Measurements from ENCODE around the gene CYCS. TPM values are rescaled to one million over a fixed set of nuclear protein-coding genes. Genes with fewer than 3 reads are reported as not detected.
"Not testable (repeated sequence)": the region's sequence is repeated elsewhere in the genome, so short reads cannot be mapped to it uniquely, and the experiment has no call there.

The CYCS gene
- polyA plus RNA-seq (ENCODE audit: low read depth in 6 of 6) = 100 to 1,000 TPM; 126 to 139 (median 131) TPM

GRCh38 chr7:25125137-25125946 is at the start of gene CYCS:
TSS of gene CYCS (minus strand) at chr7:25125260. CDS start at chr7:25124119, 1,141 bp downstream.
- Mint-ChIP-seq H3K9me3 (no peaks in the 10 kb centered on the region), H3K4me3 (peak within 1 kb of the TSS; percentile 93 to 100 (median 98)), H3K27ac (peak within 1 kb of the TSS; percentile 99 to 100 (median 100)), H3K4me1 (peaks cover 18 to 26% (median 19%) of the 10 kb centered on the region in 3 donors), H3K27me3 (no peaks in the 10 kb centered on the region), H3K36me3 (peaks cover 10 to 11% of the 10 kb centered on the region in 2 donors)
- DNase-seq = peak; percentile 98
- ATAC-seq (ENCODE audit: low read depth in 2 of 2) = peak; percentile 86 to 89

- no peak for DNase-seq
- ATAC-seq (ENCODE audit: low read depth in 2 of 2) = no peak
- H3K4me3 Mint-ChIP-seq = no peak overlapping the region
- H3K27ac Mint-ChIP-seq = no peak overlapping the region
- peaks cover 17 to 21% of the 10 kb centered on the region in 2 donors for H3K36me3 Mint-ChIP-seq
- H3K9me3 Mint-ChIP-seq = peaks cover 0 to 5% (median 0%) of the 10 kb centered on the region in 7 donors
- H3K27me3 Mint-ChIP-seq = no peaks in the 10 kb centered on the region
- H3K4me1 Mint-ChIP-seq = peaks cover 0 to 19% (median 16%) of the 10 kb centered on the region in 3 donors
Measured at GRCh38 chr7:25173184-25173583, 48.1 kb upstream of the CYCS start.

GRCh38 chr7:25171516-25171915 is 46.5 kb upstream of the CYCS start:
- H3K36me3 Mint-ChIP-seq = peaks cover 13 to 21% of the 10 kb centered on the region in 2 donors
- H3K4me3 Mint-ChIP-seq = no peak overlapping the region

GRCh38 chr7:25171071-25171470 is 46.0 kb upstream of the CYCS start:
- Mint-ChIP-seq H3K27me3 (no peaks in the 10 kb centered on the region), H3K4me1 (peaks cover 0 to 16% (median 11%) of the 10 kb centered on the region in 3 donors), H3K4me3 (no peak overlapping the region), H3K9me3 (peaks cover 0 to 5% (median 0%) of the 10 kb centered on the region in 7 donors), H3K27ac (no peak overlapping the region), H3K36me3 (peaks cover 13 to 21% of the 10 kb centered on the region in 2 donors)
- no peak for ATAC-seq (ENCODE audit: low read depth in 2 of 2)
- no peak for DNase-seq

More at GRCh38 chr7:25171516-25171915, 46.5 kb upstream of the CYCS start:
- DNase-seq (no peak), ATAC-seq (ENCODE audit: low read depth in 2 of 2) (no peak)
- Mint-ChIP-seq H3K27ac (no peak overlapping the region), H3K9me3 (peaks cover 0 to 5% (median 0%) of the 10 kb centered on the region in 7 donors), H3K27me3 (no peaks in the 10 kb centered on the region), H3K4me1 (peaks cover 0 to 16% (median 11%) of the 10 kb centered on the region in 3 donors)

- no peak for ATAC-seq (ENCODE audit: low read depth in 2 of 2)
- Mint-ChIP-seq H3K27ac (no peak overlapping the region), H3K36me3 (peaks cover 13 to 24% of the 10 kb centered on the region in 2 donors), H3K9me3 (peaks cover 0 to 5% (median 0%) of the 10 kb centered on the region in 7 donors), H3K27me3 (no peaks in the 10 kb centered on the region), H3K4me3 (no peak overlapping the region), H3K4me1 (peaks cover 0 to 16% (median 11%) of the 10 kb centered on the region in 3 donors)
- DNase-seq = no peak
Measured at GRCh38 chr7:25169683-25170082, 44.6 kb upstream of the CYCS start.

- ATAC-seq (ENCODE audit: low read depth in 2 of 2) = no peak
- no peak for DNase-seq
- no peak overlapping the region for H3K4me3 Mint-ChIP-seq
- no peak overlapping the region for H3K27ac Mint-ChIP-seq
- H3K27me3 Mint-ChIP-seq = no peaks in the 10 kb centered on the region
- peaks cover 13 to 34% of the 10 kb centered on the region in 2 donors for H3K36me3 Mint-ChIP-seq
- H3K4me1 Mint-ChIP-seq = peaks cover 0 to 16% (median 6%) of the 10 kb centered on the region in 3 donors
- H3K9me3 Mint-ChIP-seq = peaks cover 0 to 5% (median 0%) of the 10 kb centered on the region in 7 donors
Measured at GRCh38 chr7:25168145-25168544, 43.1 kb upstream of the CYCS start.

- peaks cover 13 to 27% of the 10 kb centered on the region in 2 donors for H3K36me3 Mint-ChIP-seq
- no peak overlapping the region for H3K27ac Mint-ChIP-seq
- no peak overlapping the region for H3K4me3 Mint-ChIP-seq
- ATAC-seq (ENCODE audit: low read depth in 2 of 2) (no peak), DNase-seq (no peak)
- H3K9me3 Mint-ChIP-seq = peaks cover 0 to 5% (median 0%) of the 10 kb centered on the region in 7 donors
- H3K27me3 Mint-ChIP-seq = no peaks in the 10 kb centered on the region
- H3K4me1 Mint-ChIP-seq = peaks cover 0 to 10% (median 6%) of the 10 kb centered on the region in 3 donors
Measured at GRCh38 chr7:25167262-25167843, 42.3 kb upstream of the CYCS start.

- peak; percentile 51 for DNase-seq
- not testable (repeated sequence) for H3K27me3 Mint-ChIP-seq, H3K4me3 Mint-ChIP-seq, H3K27ac Mint-ChIP-seq, H3K9me3 Mint-ChIP-seq, H3K4me1 Mint-ChIP-seq
- peak in 1 of 2 donors; percentile 66 for ATAC-seq (ENCODE audit: low read depth in 2 of 2)
- H3K36me3 Mint-ChIP-seq = peaks cover 13 to 15% of the 10 kb centered on the region in 2 donors
Measured at GRCh38 chr7:25159983-25160596, 35.0 kb upstream of the CYCS start.

GRCh38 chr7:25158966-25159365 is 33.9 kb upstream of the CYCS start:
- ATAC-seq (ENCODE audit: low read depth in 2 of 2) = no peak
- no peaks in the 10 kb centered on the region for H3K9me3 Mint-ChIP-seq
- no peak overlapping the region for H3K27ac Mint-ChIP-seq
- H3K36me3 Mint-ChIP-seq = peaks cover 15 to 24% of the 10 kb centered on the region in 2 donors
- no peaks in the 10 kb centered on the region for H3K27me3 Mint-ChIP-seq
- DNase-seq = no peak
- peaks cover 0 to 4% (median 0%) of the 10 kb centered on the region in 3 donors for H3K4me1 Mint-ChIP-seq
- H3K4me3 Mint-ChIP-seq = no peak overlapping the region

- H3K4me1 Mint-ChIP-seq = no peaks in the 10 kb centered on the region
- H3K27me3 Mint-ChIP-seq = no peaks in the 10 kb centered on the region
Measured at GRCh38 chr7:25151773-25152172, 26.7 kb upstream of the CYCS start.

GRCh38 chr7:25149836-25150235 is 24.8 kb upstream of the CYCS start:
- Mint-ChIP-seq H3K27me3 (no peaks in the 10 kb centered on the region), H3K9me3 (no peaks in the 10 kb centered on the region), H3K4me1 (no peaks in the 10 kb centered on the region), H3K36me3 (peaks cover 46 to 57% of the 10 kb centered on the region in 2 donors), H3K27ac (peak overlapping the region in 1 of 6 donors; percentile 18), H3K4me3 (no peak overlapping the region)
- ATAC-seq (ENCODE audit: low read depth in 2 of 2) (no peak), DNase-seq (no peak)

More at GRCh38 chr7:25151773-25152172, 26.7 kb upstream of the CYCS start:
- Mint-ChIP-seq H3K36me3 (peaks cover 41 to 50% of the 10 kb centered on the region in 2 donors), H3K27ac (no peak overlapping the region), H3K4me3 (no peak overlapping the region), H3K9me3 (no peaks in the 10 kb centered on the region)
- no peak for ATAC-seq (ENCODE audit: low read depth in 2 of 2)
- DNase-seq = no peak

GRCh38 chr7:25148772-25149575 is 23.9 kb upstream of the CYCS start:
- Mint-ChIP-seq H3K4me1 (no peaks in the 10 kb centered on the region), H3K9me3 (no peaks in the 10 kb centered on the region), H3K27me3 (no peaks in the 10 kb centered on the region), H3K36me3 (peaks cover 38 to 49% of the 10 kb centered on the region in 2 donors), H3K4me3 (no peak overlapping the region), H3K27ac (peak overlapping the region in 1 of 6 donors; percentile 79)
- DNase-seq (no peak), ATAC-seq (ENCODE audit: low read depth in 2 of 2) (no peak)

- H3K27me3 Mint-ChIP-seq = no peaks in the 10 kb centered on the region
- no peaks in the 10 kb centered on the region for H3K4me1 Mint-ChIP-seq
- no peak for ATAC-seq (ENCODE audit: low read depth in 2 of 2)
- no peaks in the 10 kb centered on the region for H3K9me3 Mint-ChIP-seq
- H3K27ac Mint-ChIP-seq = peak overlapping the region in 2 of 6 donors; percentile 50 to 79
- H3K36me3 Mint-ChIP-seq = peaks cover 10 to 17% of the 10 kb centered on the region in 2 donors
- no peak for DNase-seq
- H3K4me3 Mint-ChIP-seq = no peak overlapping the region
Measured at GRCh38 chr7:25143763-25144162, 18.7 kb upstream of the CYCS start.

Measured in naive B cell (primary cell).